Fibroblast of mammary gland (primary cell): ENCODE results near the gene BBLN.
A peak's percentile ranks its signal among the peaks of the same experiment; 100 is the strongest.

ENCODE experiments used
- DNase-seq: peaks from one replicate; pipeline ENCODE4 v3.0.0-alpha.2; 2010; ENCODE audit warnings: low read depth
- H3K4me3 ChIP-seq: 2 replicates; pipeline ENCODE4 v1.5.1; 2011; ENCODE audit warnings: low read depth, mild to moderate bottlenecking, low read length, moderate library complexity; ENCODE audit not compliant: control insufficient read depth
- TF ChIP-seq, protein P1 (sequence below): conservative IDR thresholded peaks from 2 replicates; pipeline ENCODE4 v1.5.1; 2011; ENCODE audit warnings: low read depth, low read length, inconsistent platforms; ENCODE audit not compliant: control insufficient read depth, insufficient read depth

BBLN gene

DNA sequence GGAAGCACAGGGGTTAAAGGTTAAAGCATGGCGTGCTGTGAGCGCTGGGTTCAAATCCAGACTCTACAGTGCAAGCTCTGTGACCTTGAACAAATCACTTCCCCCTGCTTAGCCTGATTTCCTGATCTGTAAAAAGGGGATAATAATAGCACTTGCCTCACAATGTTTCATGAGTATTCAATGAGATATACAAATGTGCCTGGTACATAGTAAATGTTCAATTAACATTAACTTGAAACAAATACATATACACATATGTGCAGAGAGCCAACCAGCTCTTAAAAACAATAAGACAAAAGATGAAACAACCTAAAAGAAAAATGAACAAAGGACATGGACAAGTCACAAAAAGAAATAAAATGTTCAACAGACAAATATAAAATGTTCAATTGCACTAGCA is 27.3 kb downstream of the BBLN start:
- no peak for DNase-seq
- no peak overlapping the region for H3K4me3 ChIP-seq
- TF ChIP-seq, protein P1, sequence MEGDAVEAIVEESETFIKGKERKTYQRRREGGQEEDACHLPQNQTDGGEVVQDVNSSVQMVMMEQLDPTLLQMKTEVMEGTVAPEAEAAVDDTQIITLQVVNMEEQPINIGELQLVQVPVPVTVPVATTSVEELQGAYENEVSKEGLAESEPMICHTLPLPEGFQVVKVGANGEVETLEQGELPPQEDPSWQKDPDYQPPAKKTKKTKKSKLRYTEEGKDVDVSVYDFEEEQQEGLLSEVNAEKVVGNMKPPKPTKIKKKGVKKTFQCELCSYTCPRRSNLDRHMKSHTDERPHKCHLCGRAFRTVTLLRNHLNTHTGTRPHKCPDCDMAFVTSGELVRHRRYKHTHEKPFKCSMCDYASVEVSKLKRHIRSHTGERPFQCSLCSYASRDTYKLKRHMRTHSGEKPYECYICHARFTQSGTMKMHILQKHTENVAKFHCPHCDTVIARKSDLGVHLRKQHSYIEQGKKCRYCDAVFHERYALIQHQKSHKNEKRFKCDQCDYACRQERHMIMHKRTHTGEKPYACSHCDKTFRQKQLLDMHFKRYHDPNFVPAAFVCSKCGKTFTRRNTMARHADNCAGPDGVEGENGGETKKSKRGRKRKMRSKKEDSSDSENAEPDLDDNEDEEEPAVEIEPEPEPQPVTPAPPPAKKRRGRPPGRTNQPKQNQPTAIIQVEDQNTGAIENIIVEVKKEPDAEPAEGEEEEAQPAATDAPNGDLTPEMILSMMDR = no peak

DNA sequence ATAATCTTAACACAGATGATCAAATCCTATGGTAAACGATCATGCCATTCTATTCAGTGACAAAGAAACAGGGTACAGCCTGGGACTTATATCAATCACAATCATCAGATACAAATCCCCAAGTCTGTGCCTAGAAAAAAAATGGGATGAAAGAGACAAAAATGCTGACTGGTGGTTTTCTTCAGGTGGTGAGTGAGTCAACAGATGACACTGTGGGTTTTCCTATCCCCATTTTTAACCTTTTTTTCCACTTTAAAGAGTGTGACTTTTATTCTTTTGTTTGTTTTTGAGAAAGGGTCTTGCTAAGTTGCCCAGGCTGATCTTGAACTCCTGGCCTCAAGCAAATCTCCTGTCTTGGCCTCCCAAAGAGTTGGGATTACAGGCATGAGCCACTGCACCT is 28.1 kb downstream of the BBLN start:
- DNase-seq = no peak
- TF ChIP-seq, protein P1 = no peak
- H3K4me3 ChIP-seq = no peak overlapping the region

DNA sequence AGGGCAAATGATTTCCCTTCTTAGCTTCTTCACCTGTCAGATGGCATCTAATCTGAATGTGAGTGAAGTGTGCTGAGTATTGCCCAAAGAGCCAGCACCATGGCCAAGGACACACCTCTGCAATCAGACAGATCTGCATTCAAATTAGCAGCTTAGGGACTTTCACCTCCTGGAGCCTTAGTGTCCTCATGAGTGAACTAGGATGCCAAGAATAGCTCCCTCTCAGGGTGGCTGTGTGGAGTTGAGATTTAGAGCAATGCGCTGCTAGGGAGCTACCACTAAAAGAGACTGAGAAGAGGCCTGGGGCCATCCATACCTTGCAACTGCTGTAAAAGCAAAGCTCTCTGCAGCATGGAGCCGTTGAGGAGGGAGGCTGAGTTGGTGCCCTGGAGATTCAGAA is 29.9 kb downstream of the BBLN start:
- TF ChIP-seq, protein P1 = no peak
- H3K4me3 ChIP-seq = no peak overlapping the region
- DNase-seq = no peak

DNA sequence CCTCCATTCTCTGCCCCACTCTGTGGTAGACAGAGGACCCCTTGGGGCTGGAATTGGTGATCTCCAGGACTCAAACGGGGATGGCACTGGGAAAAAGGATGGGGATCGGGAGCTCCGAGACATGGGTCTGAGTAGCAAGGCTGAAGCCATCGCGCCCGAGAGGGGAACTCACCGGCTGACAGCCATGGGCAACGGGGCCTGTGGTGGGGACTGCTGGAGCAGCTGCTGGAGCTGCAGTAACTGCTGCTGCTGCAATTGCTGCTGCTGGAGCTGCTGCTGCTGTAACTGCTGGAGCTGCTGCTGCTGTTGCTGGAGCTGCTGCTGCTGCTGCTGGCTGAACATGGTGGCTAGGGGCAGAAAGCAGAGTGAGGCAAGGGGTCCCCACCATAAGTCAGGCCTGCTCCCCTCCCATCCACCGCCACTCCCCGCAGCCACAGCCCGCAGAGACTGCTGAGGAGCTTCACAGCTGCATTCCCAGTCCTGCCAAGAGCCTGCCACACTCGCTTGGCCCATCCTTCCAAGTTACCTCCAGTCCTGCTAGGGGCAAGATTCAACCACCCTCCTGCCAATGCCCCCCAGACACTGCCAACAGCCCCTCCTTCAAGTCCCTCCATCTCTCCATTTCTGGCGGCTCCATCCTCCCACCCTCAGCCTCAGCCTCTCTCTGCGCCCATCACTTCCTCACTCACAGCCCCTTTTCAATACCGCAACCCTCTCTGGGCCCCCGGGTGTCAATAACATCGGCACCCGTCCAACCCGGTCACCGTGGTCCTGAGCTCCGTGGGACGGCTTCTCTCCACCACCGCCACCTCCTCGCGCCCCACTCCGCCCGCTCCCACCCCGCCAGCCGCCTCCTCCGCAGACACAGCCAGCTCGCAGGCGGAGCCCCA is 30.7 kb downstream of the BBLN start:
- no peak for DNase-seq
- TF ChIP-seq, protein P1 = no peak
- peak overlapping the region; percentile 79 for H3K4me3 ChIP-seq

DNA sequence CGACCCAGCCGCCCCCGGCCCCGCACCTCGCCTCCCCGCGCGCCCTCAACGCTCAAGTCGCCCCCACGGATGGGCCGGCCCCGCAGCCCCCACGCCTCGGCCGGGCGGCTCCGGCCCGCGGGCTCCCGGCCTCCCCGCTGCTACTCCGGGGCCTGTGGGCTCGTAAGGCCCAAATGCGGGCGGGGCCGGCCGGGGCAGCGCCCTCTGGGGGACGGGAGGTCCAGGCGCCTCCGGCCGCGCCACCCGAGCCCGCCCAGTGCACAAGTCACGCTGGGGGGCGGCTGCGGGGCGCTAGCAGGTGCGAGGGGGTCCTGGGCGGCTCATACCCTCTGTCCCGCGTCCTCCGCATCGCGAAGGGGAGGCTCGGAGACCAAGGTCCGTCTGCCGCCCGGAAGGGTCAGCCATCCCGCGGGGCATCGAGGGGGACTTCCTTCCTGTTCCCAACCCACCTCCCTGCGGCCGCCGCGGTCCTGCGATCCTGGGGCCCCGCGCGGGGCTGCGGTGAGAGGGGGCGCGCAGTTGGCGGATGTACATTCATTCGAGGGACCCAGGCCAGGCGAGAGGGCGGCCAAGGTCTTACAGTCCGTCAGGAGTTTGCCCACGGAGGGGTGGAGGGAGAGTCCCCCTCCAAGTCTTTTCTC is 31.5 kb downstream of the BBLN start, which contains the start of gene CIZ1:
TSS of gene CIZ1 (minus strand) at position 167 of the 641 bp plus-strand sequence. CDS start 715 bp downstream, outside the sequence.
- peak within 1 kb of the TSS; percentile 79 for H3K4me3 ChIP-seq
- DNase-seq = peak; percentile 65
- TF ChIP-seq, protein P1 = peak; percentile 29

DNA sequence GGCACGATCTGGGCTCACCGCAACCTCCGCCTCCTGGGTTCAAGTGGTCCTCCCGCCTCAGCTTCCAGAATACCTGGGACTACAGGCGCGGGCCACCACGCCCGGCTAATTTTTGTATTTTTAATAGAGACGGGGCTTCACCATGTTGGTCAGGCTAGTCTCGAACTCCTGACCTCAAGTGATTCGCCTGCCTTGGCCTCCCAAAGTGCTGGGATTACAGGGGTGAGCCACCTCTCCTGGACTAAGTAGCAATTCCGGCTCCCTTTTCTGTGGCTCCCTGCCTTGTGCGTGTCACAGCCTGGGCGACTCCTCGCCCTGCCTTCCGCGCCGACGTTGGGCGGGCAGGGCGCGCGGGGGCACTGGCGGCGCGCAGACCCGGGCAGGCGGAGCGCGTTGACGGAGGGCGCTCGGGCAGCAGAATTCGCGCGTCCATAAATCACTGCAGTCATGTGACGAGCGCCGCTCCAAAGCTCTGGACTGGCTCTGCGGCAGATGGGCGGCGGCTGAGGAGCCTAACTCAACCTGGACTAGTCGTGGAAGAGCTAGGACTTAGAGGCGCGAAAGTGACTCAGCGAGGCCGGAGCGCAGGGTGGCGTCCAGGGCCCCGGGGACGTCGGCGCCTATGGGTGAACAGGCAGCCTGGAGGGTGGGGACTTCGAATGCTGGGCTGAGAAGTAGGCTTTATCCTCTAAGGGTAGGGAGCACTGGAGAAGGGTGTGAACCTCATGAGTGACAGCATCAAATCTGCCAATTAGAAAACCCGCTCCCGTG is 32.7 kb downstream of the BBLN start:
- peak; percentile 90 for DNase-seq
- TF ChIP-seq, protein P1 = no peak
- peak overlapping the region; percentile 73 for H3K4me3 ChIP-seq
